ENCODE results near the gene PKHD1. TPM values are rescaled to one million over a fixed set of nuclear protein-coding genes. Genes with fewer than 3 reads are reported as not detected.

The PKHD1 gene
- total RNA-seq, 1 donor from 2014 or later = 17.3 TPM

- DNase-seq (ENCODE audit: low spot score) = no peak
Observed at GRCh38 chr6:51684603-51685002, 402.8 kb downstream of the PKHD1 start.

GRCh38 chr6:51684038-51684437 is 403.4 kb downstream of the PKHD1 start:
- DNase-seq (ENCODE audit: low spot score) = no peak

GRCh38 chr6:51678905-51679620 is 408.4 kb downstream of the PKHD1 start:
- no peak for DNase-seq (ENCODE audit: low spot score)

- no peak for DNase-seq (ENCODE audit: low spot score)
Observed at GRCh38 chr6:51678274-51678673, 409.1 kb downstream of the PKHD1 start.

- no peak for DNase-seq (ENCODE audit: low spot score)
Observed at GRCh38 chr6:51675922-51676275, 411.5 kb downstream of the PKHD1 start.

GRCh38 chr6:51675020-51675921 is 412.1 kb downstream of the PKHD1 start:
- no peak for DNase-seq (ENCODE audit: low spot score)

- DNase-seq (ENCODE audit: low spot score) = no peak
Observed at GRCh38 chr6:51663525-51663924, 423.9 kb downstream of the PKHD1 start.

- no peak for DNase-seq (ENCODE audit: low spot score)
Observed at GRCh38 chr6:51660767-51661166, 426.6 kb downstream of the PKHD1 start.

GRCh38 chr6:51657491-51657890 is 429.9 kb downstream of the PKHD1 start:
- no peak for DNase-seq (ENCODE audit: low spot score)

GRCh38 chr6:51655517-51655916 is 431.9 kb downstream of the PKHD1 start:
- no peak for DNase-seq (ENCODE audit: low spot score)

GRCh38 chr6:51654647-51655046 is 432.8 kb downstream of the PKHD1 start:
- no peak for DNase-seq (ENCODE audit: low spot score)

- no peak for DNase-seq (ENCODE audit: low spot score)
Observed at GRCh38 chr6:51651132-51651817, 436.1 kb downstream of the PKHD1 start.

- no peak for DNase-seq (ENCODE audit: low spot score)
Observed at GRCh38 chr6:51648774-51649173, 438.6 kb downstream of the PKHD1 start.

- no peak for DNase-seq (ENCODE audit: low spot score)
Observed at GRCh38 chr6:51648236-51648635, 439.2 kb downstream of the PKHD1 start.

GRCh38 chr6:51644426-51644825 is 443.0 kb downstream of the PKHD1 start:
- no peak for DNase-seq (ENCODE audit: low spot score)

GRCh38 chr6:51640021-51640420 is 447.4 kb downstream of the PKHD1 start:
- DNase-seq (ENCODE audit: low spot score) = no peak

GRCh38 chr6:51633424-51633823 is 454.0 kb downstream of the PKHD1 start:
- no peak for DNase-seq (ENCODE audit: low spot score)

GRCh38 chr6:51630011-51630410 is 457.4 kb downstream of the PKHD1 start:
- no peak for DNase-seq (ENCODE audit: low spot score)

- no peak for DNase-seq (ENCODE audit: low spot score)
Observed at GRCh38 chr6:51626391-51626790, 461.0 kb downstream of the PKHD1 start.

GRCh38 chr6:51625566-51625965 is 461.8 kb downstream of the PKHD1 start:
- no peak for DNase-seq (ENCODE audit: low spot score)

- DNase-seq (ENCODE audit: low spot score) = no peak
Observed at GRCh38 chr6:51620971-51621370, 466.4 kb downstream of the PKHD1 start.

GRCh38 chr6:51619042-51619799 is 468.2 kb downstream of the PKHD1 start:
- DNase-seq (ENCODE audit: low spot score) = no peak

All from mucosa of gallbladder (tissue), 1 donor.